Caco-2 (cell line): Measurements from ENCODE around the gene WDR31. TPM values are rescaled to one million over a fixed set of nuclear protein-coding genes. Genes with fewer than 3 reads are reported as not detected.

ENCODE experiments used
- BruUV-seq: library from RNA; stranded (reverse); fragments of 400-500 nt; replicated peaks from 2 replicates; lab custom pipeline; 2021; lab: Mats Ljungman, UMichigan
- CTCF ChIA-PET: fragments of 300-600 bp; sonication (Branson Sonifier 250); formaldehyde crosslinking; loops from one replicate; lab custom pipeline; 2022; ENCODE audit warnings: antibody characterized with exemption; lab: Charles Lee
- POLR2A ChIA-PET: fragments of 300-600 bp; sonication (Branson Sonifier 250); formaldehyde crosslinking; loops from one replicate; lab custom pipeline; 2022; ENCODE audit warnings: antibody characterized with exemption; lab: Charles Lee
- DNase-seq, 2 experiments: peaks; one replicate each; pipeline versions ENCODE4 v3.0.0 to v3.0.0-alpha.2; 2020 to 2022
- H3K27me3 ChIP-seq: replicated peaks from 2 replicates; pipeline ENCODE4 v1.6.0; 2011; ENCODE audit warnings: low read length; ENCODE audit not compliant: control insufficient read depth, insufficient read depth
- H3K36me3 ChIP-seq: 2 replicates; pipeline ENCODE4 v1.5.1; 2011; ENCODE audit warnings: low read length; ENCODE audit not compliant: control insufficient read depth, insufficient read depth
- H3K4me1 ChIP-seq: fragments of 250-450 bp; sonication (Bioruptor Pico); 2 replicates; pipeline ENCODE4 v1.5.1; 2020; ENCODE audit warnings: mild to moderate bottlenecking
- H3K4me3 ChIP-seq: 2 replicates; pipeline ENCODE4 v1.5.1; 2011; ENCODE audit warnings: low read depth, mild to moderate bottlenecking, control low read depth, low read length
- H3K9me3 ChIP-seq: fragments of 250-450 bp; sonication (Bioruptor Pico); 2 replicates; pipeline ENCODE4 v1.5.1; 2020; ENCODE audit warnings: mild to moderate bottlenecking, moderate library complexity
- H3K27ac Mint-ChIP-seq: one replicate; pipeline ENCODE4 v1.8.0; 2022; ENCODE audit warnings: mixed read lengths; ENCODE audit not compliant: unreplicated experiment
- H3K27me3 Mint-ChIP-seq: one replicate; pipeline ENCODE4 v1.8.0; 2022; ENCODE audit warnings: mixed read lengths; ENCODE audit not compliant: insufficient read depth, unreplicated experiment
- H3K36me3 Mint-ChIP-seq: one replicate; pipeline ENCODE4 v1.8.0; 2022; ENCODE audit warnings: mild to moderate bottlenecking, mixed read lengths; ENCODE audit not compliant: insufficient read depth, unreplicated experiment
- H3K4me1 Mint-ChIP-seq: one replicate; pipeline ENCODE4 v1.8.0; 2022; ENCODE audit warnings: low read depth, mixed read lengths; ENCODE audit not compliant: unreplicated experiment
- H3K4me3 Mint-ChIP-seq: one replicate; pipeline ENCODE4 v1.8.0; 2022; ENCODE audit warnings: mild to moderate bottlenecking, moderate library complexity, mixed read lengths; ENCODE audit not compliant: unreplicated experiment
- H3K9me3 Mint-ChIP-seq: one replicate; pipeline ENCODE4 v1.8.0; 2022; ENCODE audit warnings: mixed read lengths; ENCODE audit not compliant: unreplicated experiment
- CTCF ChIP-seq, 2 experiments: fragments of 200-600 bp in 1 of 2; IDR thresholded peaks; 1 replicate in 1 of 2; 2 replicates in 1 of 2; pipeline versions ENCODE4 v1.5.1 to v1.8.0; 2011 to 2022; ENCODE audit warnings: antibody characterized with exemption in 1 of 2, control low read depth in 1 of 2, inconsistent platforms in 1 of 2, low read depth in 1 of 2, low read length in 1 of 2, mild to moderate bottlenecking in 1 of 2, moderate library complexity in 1 of 2; ENCODE audit not compliant: insufficient read depth in 1 of 2, severe bottlenecking in 1 of 2, unreplicated experiment in 1 of 2
- intact Hi-C: fragments of 100-400 bp; cut with micrococcal nuclease; formaldehyde crosslinking; loops from one replicate; pipeline ENCODE4 v1.10.0; 2022; ENCODE audit not compliant: unreplicated experiment
- total RNA-seq: library from RNA; stranded (reverse); gene quantifications from 2 replicates; pipeline ENCODE4 v1.2.3, GENCODE V29; 2022

The WDR31 gene
- total RNA-seq, 1 experiment from 2014 or later, result 1.9 TPM

GRCh38 chr9:113387560-113388230 lies 47.6 kb upstream of the WDR31 start:
- no peak overlapping the region for H3K4me3 ChIP-seq
- Mint-ChIP-seq H3K27ac (peak overlapping the region; percentile 77), H3K27me3 (no peaks in the 10 kb centered on the region), H3K36me3 (peaks cover 54% of the 10 kb centered on the region), H3K4me3 (peak overlapping the region; percentile 30), H3K9me3 (peaks cover 11% of the 10 kb centered on the region), H3K4me1 (peaks cover 40% of the 10 kb centered on the region)
- H3K9me3 ChIP-seq, result no peaks in the 10 kb centered on the region
- no TSS peak for BruUV-seq
- peak; percentile 68 to 78 for DNase-seq
- H3K36me3 ChIP-seq, result 0 out of 2 replicates have a peak, but pooled peaks cover 4% of the 10 kb centered on the region
- H3K4me1 ChIP-seq, result peaks cover 41% of the 10 kb centered on the region
- TF ChIP-seq CTCF (IDR thresholded peaks at IDR 0.05; ENCODE audit: insufficient read depth in 1 of 2, low read depth in 1 of 2, low read length in 1 of 2, severe bottlenecking in 1 of 2, unreplicated experiment in 1 of 2), result no peak
- H3K27me3 ChIP-seq, result no peaks in the 10 kb centered on the region
- intact Hi-C loops, result loop anchor here (1.0 kb wide), 1 partner anchor 14 kb away; the partner anchor contains the start of gene ALAD
- CTCF ChIA-PET, result interaction anchor here (0.6 to 1.5 kb wide), 4 partner anchors 13 to 1201 kb away, joined by 3 to 5 read pairs (median 4); partner anchors contain the start of genes ALAD and SLC31A2
- POLR2A ChIA-PET, result interaction anchor here (0.6 to 1.1 kb wide), 3 partner anchors 14 to 167 kb away, joined by 3 to 4 read pairs (median 3); partner anchors contain the start of genes ALAD, FKBP15 and SLC31A1

GRCh38 chr9:113386571-113387393 lies 46.7 kb upstream of the WDR31 start:
- Histone ChIP-seq H3K9me3 (peaks cover 4% of the 10 kb centered on the region; the same call in 1 of the 2 replicates), H3K4me1 (peaks cover 48% of the 10 kb centered on the region), H3K36me3 (0 out of 2 replicates have a peak, but pooled peaks cover 3% of the 10 kb centered on the region), H3K27me3 (no peaks in the 10 kb centered on the region), H3K4me3 (no peak overlapping the region)
- DNase-seq, result peak in 1 of 2 experiments; percentile 47
- Mint-ChIP-seq H3K36me3 (peaks cover 55% of the 10 kb centered on the region), H3K9me3 (peaks cover 11% of the 10 kb centered on the region), H3K4me1 (peaks cover 40% of the 10 kb centered on the region), H3K27ac (peak overlapping the region; percentile 77), H3K27me3 (no peaks in the 10 kb centered on the region), H3K4me3 (peak overlapping the region; percentile 30)
- CTCF ChIA-PET, result interaction anchor here (0.6 to 1.5 kb wide), 4 partner anchors 14 to 1201 kb away, joined by 3 to 5 read pairs (median 4); partner anchors contain the start of genes ALAD and SLC31A2
- intact Hi-C loops, result loop anchor here (1.0 kb wide), 1 partner anchor 15 kb away; the partner anchor contains the start of gene ALAD
- BruUV-seq, result TSS peak; percentile 72
- POLR2A ChIA-PET, result interaction anchor here (1.1 kb wide), 2 partner anchors 111 to 166 kb away, joined by 3 to 4 read pairs; partner anchors contain the start of genes CDC26, FKBP15, PRPF4 and SLC31A1
- no peak for TF ChIP-seq CTCF (IDR thresholded peaks at IDR 0.05; ENCODE audit: insufficient read depth in 1 of 2, low read depth in 1 of 2, low read length in 1 of 2, severe bottlenecking in 1 of 2, unreplicated experiment in 1 of 2)
